H1 (cell line): ENCODE data around the gene CBR4. TPM values are rescaled to one million over a fixed set of nuclear protein-coding genes. Genes with fewer than 3 reads are reported as not detected.
A peak's percentile ranks its signal among the peaks of the same experiment; 100 is the strongest.

Experiments used
- CTCF ChIP-seq, 3 experiments: IDR thresholded peaks; 1 replicate in 2 of 3; 2 replicates in 1 of 3; pipeline versions ENCODE4 v1.5.1 to v1.6.1; 2011; ENCODE audit warnings: low read length in 3 of 3, mild to moderate bottlenecking in 3 of 3, inconsistent platforms in 2 of 3, low read depth in 1 of 3, moderate library complexity in 1 of 3; ENCODE audit not compliant: insufficient read depth in 1 of 3; ENCODE audit errors: control extremely low read depth in 1 of 3
- polyA plus RNA-seq, 7 experiments: library from polyadenylated mRNA; depleted of rRNA in 3 of 7; stranded (reverse) in 5 of 7; unstranded in 2 of 7; fragments of >200 nt in 5 of 7; fragments of 200-250 nt in 2 of 7; gene quantifications; 1 replicate in 5 of 7; 2 replicates in 1 of 7; 4 replicates in 1 of 7; pipeline versions ENCODE4 v1.2.1 to v1.2.3, GENCODE V29; 2011 to 2013; ENCODE audit warnings: missing spikeins in 2 of 7, mixed read lengths in 2 of 7
- total RNA-seq: library from RNA; stranded (reverse); fragmentation: NEBNext Ultra II Directional; extraction: Animal tissue kit (Norgen Biotek cat#: 25700); gene quantifications from 2 replicates; pipeline ENCODE4 v1.2.1, GENCODE V29; 2021

Gene CBR4
- total and polyA plus RNA-seq, 2 of the 8 experiments (the other 6 are each of a cell fraction or from before 2014, with no cell fraction given), result 8.6 to 29.5 TPM

DNA sequence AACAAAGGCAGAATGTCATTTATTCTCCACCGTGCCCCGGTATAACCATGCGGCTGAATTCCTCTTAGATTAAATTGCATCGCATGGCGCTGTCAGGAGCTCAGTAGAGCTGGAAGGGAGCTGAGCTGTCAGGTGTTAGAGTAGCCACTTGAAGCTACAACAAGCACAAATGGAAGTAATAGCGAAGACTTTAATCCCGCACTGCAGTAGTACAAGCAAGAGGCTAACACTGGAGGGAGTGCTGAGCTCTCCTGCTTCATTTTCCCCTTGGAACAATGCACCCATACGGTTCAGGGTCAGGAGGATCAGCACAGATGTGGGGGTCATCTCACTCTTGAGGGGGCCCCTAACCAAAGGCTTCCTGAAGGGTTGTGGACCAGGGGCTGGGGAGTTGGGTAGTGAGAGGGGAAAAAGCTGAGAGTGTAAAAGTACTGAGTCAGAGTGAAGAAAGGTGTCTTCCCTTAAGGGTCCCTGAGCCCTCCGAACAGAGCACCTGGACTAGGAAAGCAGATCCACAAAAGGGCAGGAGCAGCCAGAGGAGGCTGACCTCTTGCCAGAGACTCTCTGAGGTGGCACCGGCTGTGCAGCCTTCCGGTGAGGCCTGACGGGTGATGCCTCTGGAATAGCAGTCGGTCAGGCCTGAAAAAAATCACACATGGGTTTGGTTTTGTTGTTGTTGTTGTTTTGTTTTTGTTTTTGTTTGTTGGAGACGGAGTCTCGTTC is 36.0 kb upstream of the CBR4 start (continued):
- TF ChIP-seq CTCF (IDR thresholded peaks at IDR 0.05; ENCODE audit: control extremely low read depth in 1 of 3, insufficient read depth in 1 of 3, low read depth in 1 of 3, low read length in 3 of 3), result peak; percentile 34 to 73 (median 50)
